ENCODE measurements around the gene NIPSNAP2. TPM values are rescaled to one million over a fixed set of nuclear protein-coding genes. Genes with fewer than 3 reads are reported as not detected.

Gene NIPSNAP2
- total RNA-seq, 6 donors from 2014 or later = 30.2 to 95.2 (median 64.6) TPM

DNA sequence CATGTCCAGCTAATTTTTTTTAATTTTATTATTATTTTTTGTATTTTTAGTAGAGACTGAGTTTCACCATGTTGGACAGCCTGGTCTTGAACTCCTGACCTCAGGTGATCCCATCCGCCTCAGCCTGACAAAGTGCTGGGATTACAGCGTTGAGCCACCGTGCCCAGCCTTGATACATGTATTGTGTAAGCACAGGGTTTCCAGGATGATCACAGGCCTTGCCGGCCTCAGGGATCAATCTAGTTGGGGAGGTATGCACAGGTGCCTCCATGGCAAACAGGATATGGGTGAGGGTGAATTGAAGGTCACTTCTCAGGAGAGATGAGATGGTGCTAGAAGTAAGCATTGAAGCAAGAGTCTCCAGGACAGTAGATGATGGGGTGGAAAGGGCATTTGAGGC lies 7.2 kb upstream of the NIPSNAP2 start:
- TF ChIP-seq POLR2AphosphoS5 (IDR thresholded peaks at IDR 0.05) = no peak
- TF ChIP-seq POLR2A (IDR thresholded peaks at IDR 0.05) = no peak
- TF ChIP-seq, protein P1, sequence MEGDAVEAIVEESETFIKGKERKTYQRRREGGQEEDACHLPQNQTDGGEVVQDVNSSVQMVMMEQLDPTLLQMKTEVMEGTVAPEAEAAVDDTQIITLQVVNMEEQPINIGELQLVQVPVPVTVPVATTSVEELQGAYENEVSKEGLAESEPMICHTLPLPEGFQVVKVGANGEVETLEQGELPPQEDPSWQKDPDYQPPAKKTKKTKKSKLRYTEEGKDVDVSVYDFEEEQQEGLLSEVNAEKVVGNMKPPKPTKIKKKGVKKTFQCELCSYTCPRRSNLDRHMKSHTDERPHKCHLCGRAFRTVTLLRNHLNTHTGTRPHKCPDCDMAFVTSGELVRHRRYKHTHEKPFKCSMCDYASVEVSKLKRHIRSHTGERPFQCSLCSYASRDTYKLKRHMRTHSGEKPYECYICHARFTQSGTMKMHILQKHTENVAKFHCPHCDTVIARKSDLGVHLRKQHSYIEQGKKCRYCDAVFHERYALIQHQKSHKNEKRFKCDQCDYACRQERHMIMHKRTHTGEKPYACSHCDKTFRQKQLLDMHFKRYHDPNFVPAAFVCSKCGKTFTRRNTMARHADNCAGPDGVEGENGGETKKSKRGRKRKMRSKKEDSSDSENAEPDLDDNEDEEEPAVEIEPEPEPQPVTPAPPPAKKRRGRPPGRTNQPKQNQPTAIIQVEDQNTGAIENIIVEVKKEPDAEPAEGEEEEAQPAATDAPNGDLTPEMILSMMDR (IDR thresholded peaks at IDR 0.05) = no peak
- TF ChIP-seq EP300 (IDR thresholded peaks at IDR 0.05) = no peak
- no peak overlapping the region for H3K27ac ChIP-seq
- no peak for ATAC-seq (ENCODE audit: low FRiP score in 2 of 2)
- H3K36me3 ChIP-seq = peaks cover 0 to 28% (median 14%) of the 10 kb centered on the region in 4 donors
- no peak for DNase-seq
- H3K9me3 ChIP-seq = no peaks in the 10 kb centered on the region
- WGBS, 2 donors = 85 to 89% methylated on average over 4 of the region's 4 CpGs
- H3K4me3 ChIP-seq = no peak overlapping the region
- H3K27me3 ChIP-seq = no peaks in the 10 kb centered on the region
- H3K4me1 ChIP-seq = peaks cover 7 to 13% (median 9%) of the 10 kb centered on the region in 4 donors

DNA sequence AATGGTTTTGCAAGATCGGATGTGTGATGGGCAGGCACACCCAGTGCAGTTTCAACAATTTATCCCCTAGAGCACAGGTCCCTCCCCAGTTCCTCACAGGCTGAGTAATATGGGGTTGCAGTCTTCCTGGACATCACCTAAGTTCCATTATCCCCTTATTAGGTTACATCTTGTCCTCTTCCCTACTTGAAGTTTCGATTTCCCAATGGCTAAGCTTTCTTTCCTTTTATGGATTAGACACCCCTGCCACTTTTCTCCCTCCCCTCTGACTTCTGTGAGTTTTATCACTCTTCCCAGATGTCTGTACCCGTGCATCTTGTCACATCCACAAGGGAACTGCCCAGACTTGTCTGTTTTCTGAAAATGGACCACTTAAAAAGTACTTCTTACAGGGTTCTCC lies 2.4 kb upstream of the NIPSNAP2 start:
- DNase-seq (no peak), ATAC-seq (ENCODE audit: low FRiP score in 2 of 2) (no peak)
- Histone ChIP-seq H3K27me3 (no peaks in the 10 kb centered on the region), H3K9me3 (no peaks in the 10 kb centered on the region), H3K4me3 (no peak overlapping the region), H3K4me1 (peaks cover 20 to 30% (median 21%) of the 10 kb centered on the region in 4 donors), H3K27ac (no peak overlapping the region), H3K36me3 (peaks cover 0 to 3% (median 0%) of the 10 kb centered on the region in 4 donors)
- WGBS, 2 donors = 76 to 85% methylated on average over 3 of the region's 3 CpGs
- TF ChIP-seq EP300 (IDR thresholded peaks at IDR 0.05) (no peak), POLR2AphosphoS5 (IDR thresholded peaks at IDR 0.05) (no peak)

DNA sequence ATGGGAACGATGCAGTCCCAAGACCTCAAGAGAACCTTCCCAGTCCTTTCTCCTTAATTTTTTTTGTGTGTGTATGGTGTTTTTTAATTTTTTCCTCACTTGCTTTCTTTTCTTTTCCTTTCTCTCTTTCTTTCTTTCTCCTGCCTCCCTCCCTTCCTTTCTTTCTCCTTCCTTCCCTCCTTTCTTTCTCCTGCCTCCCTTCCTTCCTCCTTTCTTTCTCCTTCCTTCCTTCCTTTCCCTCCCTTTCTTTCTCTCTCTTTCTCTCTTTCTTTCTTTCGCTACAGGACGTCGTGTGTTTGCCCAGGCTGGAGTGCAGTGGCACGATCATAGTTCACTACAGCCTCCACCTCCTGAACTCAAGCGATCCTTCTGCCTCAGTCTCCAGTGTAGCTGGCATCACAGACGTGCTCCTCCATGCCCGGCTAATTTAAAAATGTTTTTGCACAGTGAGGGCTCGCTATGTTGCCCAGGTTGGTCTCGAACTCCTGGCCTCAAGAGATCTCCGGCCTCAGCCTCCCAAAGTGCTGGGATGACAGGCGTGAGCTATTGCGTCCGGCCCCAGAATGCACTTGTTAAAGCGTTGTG lies 709 bp upstream of the NIPSNAP2 start:
- TF ChIP-seq POLR2AphosphoS5 (IDR thresholded peaks at IDR 0.05) (no peak), EP300 (IDR thresholded peaks at IDR 0.05) (no peak), POLR2A (IDR thresholded peaks at IDR 0.05) (no peak)
- TF ChIP-seq, protein P1 (IDR thresholded peaks at IDR 0.05) = no peak
- Histone ChIP-seq H3K27ac (peak overlapping the region; percentile 86 to 95 (median 91)), H3K36me3 (peaks cover 0 to 11% (median 0%) of the 10 kb centered on the region in 4 donors), H3K4me3 (peak overlapping the region; percentile 30 to 67 (median 62)), H3K9me3 (no peaks in the 10 kb centered on the region), H3K27me3 (no peaks in the 10 kb centered on the region), H3K4me1 (peaks cover 20 to 37% (median 21%) of the 10 kb centered on the region in 4 donors)
- 77 to 81% methylated on average over 15 of the region's 15 CpGs for WGBS, 2 donors
- ATAC-seq (ENCODE audit: low FRiP score in 2 of 2) (no peak), DNase-seq (no peak)

DNA sequence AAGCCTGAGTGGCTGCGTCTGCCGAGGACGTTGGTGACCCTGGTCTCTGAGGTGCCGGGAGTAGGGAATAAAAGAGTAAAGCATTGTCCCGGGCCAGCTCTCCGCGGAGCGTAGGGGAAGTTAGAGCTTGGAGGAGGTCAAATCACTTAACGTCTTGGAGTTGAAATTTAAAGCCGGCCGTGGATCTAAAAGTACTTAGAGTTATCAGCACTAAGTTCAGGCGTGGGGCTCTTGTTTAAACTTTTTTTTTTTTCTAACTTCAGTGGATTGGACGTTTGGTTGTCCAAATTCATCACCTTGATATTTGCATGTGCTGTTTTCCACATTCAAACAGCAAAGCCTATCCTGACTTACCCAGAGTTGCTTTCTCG lies 700 bp downstream of the NIPSNAP2 start:
- H3K27ac ChIP-seq = peak overlapping the region; percentile 86 to 96 (median 95)
- H3K4me3 ChIP-seq = peak overlapping the region; percentile 38 to 67 (median 62)
- peaks cover 20 to 37% (median 21%) of the 10 kb centered on the region in 4 donors for H3K4me1 ChIP-seq
- H3K9me3 ChIP-seq = no peaks in the 10 kb centered on the region
- WGBS, 2 donors = 2% methylated on average over 12 to 14 of the region's 14 CpGs
- no peak for ATAC-seq (ENCODE audit: low FRiP score in 2 of 2)
- H3K27me3 ChIP-seq = no peaks in the 10 kb centered on the region
- DNase-seq = no peak
- TF ChIP-seq POLR2A (IDR thresholded peaks at IDR 0.05) (peak in 1 of 4 donors; percentile 39), EP300 (IDR thresholded peaks at IDR 0.05) (no peak)
- H3K36me3 ChIP-seq = peaks cover 0 to 18% (median 4%) of the 10 kb centered on the region in 4 donors

DNA sequence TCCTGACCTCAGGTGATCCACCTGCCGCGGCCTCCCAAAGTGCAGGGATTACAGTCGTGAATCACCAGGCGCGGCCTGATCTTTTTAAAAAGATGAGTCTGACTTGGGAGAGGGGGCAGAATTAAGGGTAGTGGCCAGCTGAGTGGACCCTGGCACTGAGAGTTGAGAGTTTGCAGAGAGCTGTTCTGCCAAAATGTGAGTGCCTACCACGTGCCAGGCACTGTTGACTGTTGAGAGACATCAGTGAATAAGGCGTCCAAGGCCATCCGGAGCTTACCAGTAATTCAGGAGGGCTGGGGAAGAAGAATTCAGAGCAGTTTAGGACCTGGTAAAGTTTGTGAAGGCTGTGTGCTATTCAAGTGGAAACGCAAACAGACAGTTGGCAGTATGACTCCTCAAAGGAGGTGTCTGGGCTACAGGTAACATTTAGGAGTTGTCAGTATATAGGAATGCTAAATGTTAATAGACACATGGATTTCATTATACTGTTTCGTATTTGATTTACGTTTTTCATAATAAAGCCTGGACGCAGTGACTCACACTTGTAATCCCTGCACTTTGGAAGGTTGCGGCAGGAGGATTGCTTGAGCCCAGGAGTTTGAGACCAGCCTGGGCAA lies 1.5 kb downstream of the NIPSNAP2 start:
- peaks cover 0 to 18% (median 4%) of the 10 kb centered on the region in 4 donors for H3K36me3 ChIP-seq
- H3K4me1 ChIP-seq = peaks cover 20 to 42% (median 24%) of the 10 kb centered on the region in 4 donors
- ATAC-seq (ENCODE audit: low FRiP score in 2 of 2) (no peak), DNase-seq (peak in 1 of 2 donors; percentile 30)
- H3K27me3 ChIP-seq = no peaks in the 10 kb centered on the region
- H3K9me3 ChIP-seq = no peaks in the 10 kb centered on the region
- TF ChIP-seq, protein P1 (IDR thresholded peaks at IDR 0.05) = no peak
- WGBS, 2 donors = 72 to 82% methylated on average over 13 of the region's 13 CpGs
- peak overlapping the region in 1 of 4 donors; percentile 67 for H3K4me3 ChIP-seq
- peak overlapping the region; percentile 86 to 96 (median 95) for H3K27ac ChIP-seq

Data from upper lobe of left lung (tissue), 6 donors.